ENCODE measurements around the gene FBXW4.

FBXW4 gene

DNA sequence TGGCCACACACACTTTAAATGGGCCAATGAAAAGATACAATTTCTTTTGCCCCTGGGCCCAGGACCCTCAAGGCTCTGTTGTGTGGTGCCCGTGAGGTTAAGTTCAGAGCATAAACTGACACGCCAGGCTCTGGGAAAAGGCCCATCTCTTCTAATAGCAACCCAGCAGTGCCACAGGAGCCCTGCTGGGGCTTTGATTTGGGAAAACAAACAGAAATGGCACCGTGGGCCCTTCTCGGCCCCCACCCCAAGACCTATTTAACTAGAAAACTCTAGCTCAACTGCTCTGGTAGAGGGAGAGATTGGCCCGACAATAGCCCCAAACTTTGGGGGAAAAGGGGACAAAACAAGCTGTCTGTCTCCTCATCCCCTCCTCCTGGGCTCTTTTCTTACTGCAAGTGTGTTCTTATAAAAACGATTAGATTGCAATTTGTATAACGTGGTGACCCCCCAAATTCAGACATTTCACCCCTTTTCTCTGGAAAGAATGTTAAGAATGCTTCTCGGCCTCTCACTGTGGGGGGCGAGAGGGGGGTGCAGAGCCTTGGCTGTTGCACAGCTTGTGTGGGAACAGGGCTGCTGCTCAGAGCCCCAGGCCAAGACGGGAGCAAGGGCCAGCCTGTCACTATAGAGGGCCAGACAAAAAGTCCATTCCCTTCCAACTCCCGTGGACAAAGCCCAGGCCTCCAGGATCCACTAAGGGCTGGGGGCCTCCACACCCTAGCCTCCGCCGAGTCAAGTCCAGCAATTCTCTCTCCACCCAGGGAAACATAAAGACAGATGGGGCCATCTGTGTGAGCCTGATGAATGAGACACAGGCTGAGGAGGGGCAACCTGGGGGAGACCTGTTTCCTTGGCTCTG is 80.1 kb downstream of the FBXW4 start:
- Histone ChIP-seq H2BK5ac (ENCODE audit: low read length) (peak overlapping the region; percentile 72), H3K27me3 (ENCODE audit: control insufficient read depth in 3 of 3, insufficient read depth in 3 of 3, low read depth in 1 of 3, low read length in 3 of 3) (peaks cover 0 to 55% (median 0%) of the 10 kb centered on the region in 3 experiments), H2BK120ac (ENCODE audit: low read depth, low read length) (peak overlapping the region; percentile 68), H3K4me3 (ENCODE audit: low read length in 2 of 2) (no peak overlapping the region), H3K4ac (ENCODE audit: low read length) (no peak overlapping the region), H3K23ac (ENCODE audit: low read depth, low read length, poor library complexity) (no peak overlapping the region), H3K4me1 (ENCODE audit: control insufficient read depth in 2 of 2, insufficient read depth in 1 of 2, low read depth in 1 of 2, low read length in 2 of 2) (peaks cover 11 to 46% of the 10 kb centered on the region in 2 donors), H3K36me3 (replicated peaks in 1 of 2; ENCODE audit: control insufficient read depth in 2 of 2, insufficient read depth in 2 of 2, low read length in 2 of 2) (peaks cover 0 to 12% of the 10 kb centered on the region in 2 donors), H2AFZ (ENCODE audit: low read length) (no peak overlapping the region), H3K27ac (replicated peaks; ENCODE audit: low read length) (peak overlapping the region; percentile 37), H2AK5ac (ENCODE audit: low read depth, low read length) (peak overlapping the region; percentile 74), H3K79me1 (ENCODE audit: low read depth, low read length) (no peaks in the 10 kb centered on the region), H3K9me3 (replicated peaks in 1 of 2; ENCODE audit: control insufficient read depth in 2 of 2, insufficient read depth in 1 of 2, low read depth in 1 of 2, low read length in 2 of 2) (no peaks in the 10 kb centered on the region), H2BK12ac (ENCODE audit: low read length) (peak overlapping the region; percentile 36), H3K18ac (ENCODE audit: low read length) (peak overlapping the region; percentile 82), H4K91ac (ENCODE audit: low read depth, low read length, poor library complexity) (no peak overlapping the region), H3K4me2 (ENCODE audit: insufficient read depth, low read length, poor library complexity, severe bottlenecking) (peak overlapping the region; percentile 28), H3K9ac (ENCODE audit: low read depth, low read length, poor library complexity) (no peak overlapping the region), H2BK15ac (ENCODE audit: low read length) (peak overlapping the region; percentile 43), H4K8ac (ENCODE audit: low read depth, low read length) (peak overlapping the region; percentile 29), H3K14ac (ENCODE audit: low read length) (peak overlapping the region; percentile 65)
- DNase-seq (ENCODE audit: low spot score) = peak; percentile 40
- WGBS, 2 donors (ENCODE audit: extremely low coverage in 2 of 2, insufficient read length in 2 of 2, insufficient replicate concordance in 1 of 2) = no CpG with 5 or more reads among the region's 13 CpGs

DNA sequence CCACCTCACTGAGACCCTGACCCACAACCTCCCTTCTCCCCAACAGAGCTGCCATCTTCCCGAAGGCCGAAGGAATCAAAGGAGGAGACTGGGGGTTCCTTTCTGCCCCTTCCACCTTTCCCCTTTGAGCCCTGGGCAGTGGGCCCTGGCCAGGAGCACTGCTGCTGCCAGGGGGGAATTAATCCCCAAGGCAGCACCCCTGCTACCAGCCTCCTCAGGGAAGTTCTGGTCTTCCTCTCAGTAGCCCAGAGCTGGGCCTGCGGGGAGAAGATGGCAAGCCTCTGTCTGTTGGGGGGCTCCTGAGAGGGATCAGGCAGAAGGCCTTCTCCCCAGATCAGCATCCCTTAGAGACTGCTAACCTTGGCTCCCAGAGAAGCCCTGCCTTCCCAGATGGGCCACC is 81.3 kb downstream of the FBXW4 start:
- Histone ChIP-seq H4K8ac (ENCODE audit: low read depth, low read length) (no peak overlapping the region), H2BK12ac (ENCODE audit: low read length) (no peak overlapping the region), H3K4me2 (ENCODE audit: insufficient read depth, low read length, poor library complexity, severe bottlenecking) (no peak overlapping the region), H4K91ac (ENCODE audit: low read depth, low read length, poor library complexity) (no peak overlapping the region), H2BK15ac (ENCODE audit: low read length) (peak overlapping the region; percentile 50), H2AFZ (ENCODE audit: low read length) (no peak overlapping the region), H3K36me3 (replicated peaks in 1 of 2; ENCODE audit: control insufficient read depth in 2 of 2, insufficient read depth in 2 of 2, low read length in 2 of 2) (peaks cover 3 to 12% of the 10 kb centered on the region in 2 donors), H3K9me3 (replicated peaks in 1 of 2; ENCODE audit: control insufficient read depth in 2 of 2, insufficient read depth in 1 of 2, low read depth in 1 of 2, low read length in 2 of 2) (no peaks in the 10 kb centered on the region), H2BK120ac (ENCODE audit: low read depth, low read length) (no peak overlapping the region), H3K4ac (ENCODE audit: low read length) (no peak overlapping the region), H3K79me1 (ENCODE audit: low read depth, low read length) (no peaks in the 10 kb centered on the region), H2AK5ac (ENCODE audit: low read depth, low read length) (peak overlapping the region; percentile 12), H3K4me1 (ENCODE audit: control insufficient read depth in 2 of 2, insufficient read depth in 1 of 2, low read depth in 1 of 2, low read length in 2 of 2) (peaks cover 11 to 45% of the 10 kb centered on the region in 2 donors), H3K27me3 (ENCODE audit: control insufficient read depth in 3 of 3, insufficient read depth in 3 of 3, low read depth in 1 of 3, low read length in 3 of 3) (peaks cover 0 to 46% (median 0%) of the 10 kb centered on the region in 3 experiments), H3K23ac (ENCODE audit: low read depth, low read length, poor library complexity) (no peak overlapping the region), H3K4me3 (ENCODE audit: low read length in 2 of 2) (no peak overlapping the region), H2BK5ac (ENCODE audit: low read length) (no peak overlapping the region), H3K18ac (ENCODE audit: low read length) (peak overlapping the region; percentile 65), H3K9ac (ENCODE audit: low read depth, low read length, poor library complexity) (no peak overlapping the region), H3K27ac (replicated peaks; ENCODE audit: low read length) (no peak overlapping the region), H3K14ac (ENCODE audit: low read length) (no peak overlapping the region)
- WGBS, 2 donors (ENCODE audit: extremely low coverage in 2 of 2, insufficient read length in 2 of 2, insufficient replicate concordance in 1 of 2) = no CpG with 5 or more reads among the region's 3 CpGs
- no peak for DNase-seq (ENCODE audit: low spot score)

DNA sequence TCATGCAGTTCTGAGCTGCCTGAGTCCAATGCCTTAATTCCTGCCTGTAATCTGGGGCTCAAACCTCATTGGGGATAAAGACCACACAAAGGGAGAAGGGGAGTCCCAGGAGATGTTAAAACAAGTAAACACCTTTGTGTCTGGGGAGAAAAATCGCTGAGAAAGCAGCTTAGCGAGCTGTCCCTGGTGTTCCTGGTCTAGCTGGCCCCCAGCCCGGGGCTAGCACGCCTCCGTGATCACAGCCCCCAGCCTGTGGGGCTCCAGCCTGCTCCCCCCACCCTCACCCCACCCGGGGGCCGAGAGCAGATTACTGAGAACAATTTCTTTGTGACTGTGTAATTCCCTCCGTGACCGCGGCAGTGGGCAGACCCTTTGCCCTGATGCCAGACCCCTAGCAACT is 82.1 kb downstream of the FBXW4 start:
- H3K79me1 ChIP-seq (ENCODE audit: low read depth, low read length) = no peaks in the 10 kb centered on the region
- peaks cover 0 to 39% (median 0%) of the 10 kb centered on the region in 3 experiments for H3K27me3 ChIP-seq (ENCODE audit: control insufficient read depth in 3 of 3, insufficient read depth in 3 of 3, low read depth in 1 of 3, low read length in 3 of 3)
- no peak overlapping the region for H3K4me3 ChIP-seq (ENCODE audit: low read length in 2 of 2)
- H3K36me3 ChIP-seq (replicated peaks in 1 of 2; ENCODE audit: control insufficient read depth in 2 of 2, insufficient read depth in 2 of 2, low read length in 2 of 2) = peaks cover 5 to 12% of the 10 kb centered on the region in 2 donors
- H3K9me3 ChIP-seq (replicated peaks in 1 of 2; ENCODE audit: control insufficient read depth in 2 of 2, insufficient read depth in 1 of 2, low read depth in 1 of 2, low read length in 2 of 2) = no peaks in the 10 kb centered on the region
- peaks cover 11 to 46% of the 10 kb centered on the region in 2 donors for H3K4me1 ChIP-seq (ENCODE audit: control insufficient read depth in 2 of 2, insufficient read depth in 1 of 2, low read depth in 1 of 2, low read length in 2 of 2)
- H2BK120ac ChIP-seq (ENCODE audit: low read depth, low read length) = no peak overlapping the region
- no peak overlapping the region for H3K14ac ChIP-seq (ENCODE audit: low read length)
- H3K4ac ChIP-seq (ENCODE audit: low read length) = no peak overlapping the region
- no peak overlapping the region for H2AK5ac ChIP-seq (ENCODE audit: low read depth, low read length)
- H2AFZ ChIP-seq (ENCODE audit: low read length) = no peak overlapping the region
- no peak overlapping the region for H2BK5ac ChIP-seq (ENCODE audit: low read length)
- H3K9ac ChIP-seq (ENCODE audit: low read depth, low read length, poor library complexity) = peak overlapping the region; percentile 17
- no peak overlapping the region for H2BK15ac ChIP-seq (ENCODE audit: low read length)
- peak overlapping the region; percentile 39 for H3K18ac ChIP-seq (ENCODE audit: low read length)
- WGBS, 2 donors (ENCODE audit: extremely low coverage in 2 of 2, insufficient read length in 2 of 2, insufficient replicate concordance in 1 of 2) = no CpG with 5 or more reads among the region's 10 CpGs
- no peak for DNase-seq (ENCODE audit: low spot score)
- H3K23ac ChIP-seq (ENCODE audit: low read depth, low read length, poor library complexity) = no peak overlapping the region
- no peak overlapping the region for H3K27ac ChIP-seq (replicated peaks; ENCODE audit: low read length)
- H3K4me2 ChIP-seq (ENCODE audit: insufficient read depth, low read length, poor library complexity, severe bottlenecking) = no peak overlapping the region
- no peak overlapping the region for H4K91ac ChIP-seq (ENCODE audit: low read depth, low read length, poor library complexity)
- H2BK12ac ChIP-seq (ENCODE audit: low read length) = no peak overlapping the region
- no peak overlapping the region for H4K8ac ChIP-seq (ENCODE audit: low read depth, low read length)

DNA sequence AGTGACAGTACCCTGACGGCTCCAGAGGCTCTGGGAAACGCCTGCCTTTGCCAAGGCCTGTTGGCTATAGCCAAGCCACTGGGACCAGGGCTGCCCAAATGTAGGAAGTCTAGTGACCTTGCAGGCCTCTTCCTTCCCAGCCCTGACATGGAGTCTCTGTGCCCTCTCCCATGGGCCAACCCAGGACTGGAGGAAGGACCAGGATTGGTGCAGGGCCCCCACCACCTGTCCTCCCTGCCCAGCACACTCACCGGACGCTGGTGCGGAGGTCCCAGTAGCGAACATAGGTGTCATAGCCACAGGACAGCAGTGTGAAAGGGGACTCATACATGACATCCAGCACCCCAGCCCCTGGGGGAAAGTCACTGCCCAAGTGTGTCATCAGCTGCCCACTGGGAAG is 82.9 kb downstream of the FBXW4 start:
- H3K23ac ChIP-seq (ENCODE audit: low read depth, low read length, poor library complexity) = no peak overlapping the region
- WGBS, 2 donors (ENCODE audit: extremely low coverage in 2 of 2, insufficient read length in 2 of 2, insufficient replicate concordance in 1 of 2) = no CpG with 5 or more reads among the region's 6 CpGs
- H3K27me3 ChIP-seq (ENCODE audit: control insufficient read depth in 3 of 3, insufficient read depth in 3 of 3, low read depth in 1 of 3, low read length in 3 of 3) = peaks cover 0 to 31% (median 0%) of the 10 kb centered on the region in 3 experiments
- no peak overlapping the region for H2BK12ac ChIP-seq (ENCODE audit: low read length)
- no peak overlapping the region for H2BK120ac ChIP-seq (ENCODE audit: low read depth, low read length)
- H4K91ac ChIP-seq (ENCODE audit: low read depth, low read length, poor library complexity) = no peak overlapping the region
- no peak overlapping the region for H3K27ac ChIP-seq (replicated peaks; ENCODE audit: low read length)
- H2AK5ac ChIP-seq (ENCODE audit: low read depth, low read length) = no peak overlapping the region
- no peak overlapping the region for H3K14ac ChIP-seq (ENCODE audit: low read length)
- no peak overlapping the region for H2BK5ac ChIP-seq (ENCODE audit: low read length)
- H4K8ac ChIP-seq (ENCODE audit: low read depth, low read length) = no peak overlapping the region
- H3K4ac ChIP-seq (ENCODE audit: low read length) = peak overlapping the region; percentile 12
- peaks cover 5 to 13% of the 10 kb centered on the region in 2 donors for H3K36me3 ChIP-seq (replicated peaks in 1 of 2; ENCODE audit: control insufficient read depth in 2 of 2, insufficient read depth in 2 of 2, low read length in 2 of 2)
- peak overlapping the region; percentile 55 for H3K18ac ChIP-seq (ENCODE audit: low read length)
- H3K9me3 ChIP-seq (replicated peaks in 1 of 2; ENCODE audit: control insufficient read depth in 2 of 2, insufficient read depth in 1 of 2, low read depth in 1 of 2, low read length in 2 of 2) = no peaks in the 10 kb centered on the region
- no peaks in the 10 kb centered on the region for H3K79me1 ChIP-seq (ENCODE audit: low read depth, low read length)
- peaks cover 11 to 49% of the 10 kb centered on the region in 2 donors for H3K4me1 ChIP-seq (ENCODE audit: control insufficient read depth in 2 of 2, insufficient read depth in 1 of 2, low read depth in 1 of 2, low read length in 2 of 2)
- no peak overlapping the region for H3K4me3 ChIP-seq (ENCODE audit: low read length in 2 of 2)
- DNase-seq (ENCODE audit: low spot score) = no peak
- H3K9ac ChIP-seq (ENCODE audit: low read depth, low read length, poor library complexity) = peak overlapping the region; percentile 27
- no peak overlapping the region for H2AFZ ChIP-seq (ENCODE audit: low read length)
- no peak overlapping the region for H2BK15ac ChIP-seq (ENCODE audit: low read length)
- H3K4me2 ChIP-seq (ENCODE audit: insufficient read depth, low read length, poor library complexity, severe bottlenecking) = no peak overlapping the region

Measured in neuronal stem cell (in vitro differentiated cells).